Nephron (organoid): ENCODE data around the gene SAMD11.

ENCODE experiments used
- H3K27ac Mint-ChIP-seq, 3 experiments: 2 replicates each; pipeline ENCODE4 v1.8.0; 2020; ENCODE audit warnings: mixed read lengths in 3 of 3, mild to moderate bottlenecking in 2 of 3, moderate library complexity in 1 of 3
- H3K27me3 Mint-ChIP-seq: 2 replicates; pipeline ENCODE4 v1.8.0; 2021; ENCODE audit warnings: low read depth, mild to moderate bottlenecking, moderate library complexity, mixed read lengths
- H3K36me3 Mint-ChIP-seq: 2 replicates; pipeline ENCODE4 v1.8.0; 2020; ENCODE audit warnings: low read depth, mixed read lengths
- H3K4me1 Mint-ChIP-seq: 2 replicates; pipeline ENCODE4 v1.8.0; 2020; ENCODE audit warnings: mixed read lengths
- H3K4me3 Mint-ChIP-seq, 3 experiments: 2 replicates each; pipeline ENCODE4 v1.8.0; 2020; ENCODE audit warnings: mild to moderate bottlenecking in 3 of 3, mixed read lengths in 3 of 3, moderate library complexity in 2 of 3
- H3K9me3 Mint-ChIP-seq: 2 replicates; pipeline ENCODE4 v1.8.0; 2020; ENCODE audit warnings: mixed read lengths
- CTCF ChIP-seq, 3 experiments: fragments of 200-600 bp; sonication (generic); IDR thresholded peaks; one replicate each; pipeline ENCODE4 v1.5.0; 2021; ENCODE audit warnings: antibody characterized with exemption in 3 of 3; ENCODE audit not compliant: unreplicated experiment in 3 of 3

SAMD11 gene

GRCh38 chr1:947958-948357 is 24.2 kb downstream of the SAMD11 start:
- Mint-ChIP-seq H3K4me1 (peaks cover 24% of the 10 kb centered on the region), H3K27ac (no peak overlapping the region), H3K9me3 (no peaks in the 10 kb centered on the region), H3K27me3 (peaks cover 3% of the 10 kb centered on the region), H3K4me3 (no peak overlapping the region), H3K36me3 (peaks cover 55% of the 10 kb centered on the region)
- TF ChIP-seq CTCF (IDR thresholded peaks at IDR 0.05; ENCODE audit: unreplicated experiment in 3 of 3), result no peak

- no peak for TF ChIP-seq CTCF (IDR thresholded peaks at IDR 0.05; ENCODE audit: unreplicated experiment in 3 of 3)
- Mint-ChIP-seq H3K9me3 (no peaks in the 10 kb centered on the region), H3K4me1 (peaks cover 10% of the 10 kb centered on the region), H3K27ac (no peak overlapping the region), H3K4me3 (no peak overlapping the region), H3K27me3 (no peaks in the 10 kb centered on the region), H3K36me3 (peaks cover 59% of the 10 kb centered on the region)
These were observed 26.5 kb downstream of the SAMD11 start for GRCh38 chr1:950268-950667.

GRCh38 chr1:950881-951280 is 27.2 kb downstream of the SAMD11 start:
- Mint-ChIP-seq H3K36me3 (peaks cover 57% of the 10 kb centered on the region), H3K4me3 (no peak overlapping the region), H3K9me3 (no peaks in the 10 kb centered on the region), H3K4me1 (peaks cover 5% of the 10 kb centered on the region), H3K27me3 (no peaks in the 10 kb centered on the region), H3K27ac (no peak overlapping the region)
- no peak for TF ChIP-seq CTCF (IDR thresholded peaks at IDR 0.05; ENCODE audit: unreplicated experiment in 3 of 3)

- Mint-ChIP-seq H3K4me1 (peaks cover 5% of the 10 kb centered on the region), H3K27ac (no peak overlapping the region), H3K36me3 (peaks cover 55% of the 10 kb centered on the region), H3K27me3 (no peaks in the 10 kb centered on the region), H3K9me3 (no peaks in the 10 kb centered on the region), H3K4me3 (peak overlapping the region in 1 of 3 experiments; percentile 71)
- TF ChIP-seq CTCF (IDR thresholded peaks at IDR 0.05; ENCODE audit: unreplicated experiment in 3 of 3), result peak; percentile 24 to 38 (median 27)
These were observed 27.6 kb downstream of the SAMD11 start for GRCh38 chr1:951364-951763.

GRCh38 chr1:952201-952600 is 28.5 kb downstream of the SAMD11 start:
- Mint-ChIP-seq H3K27me3 (no peaks in the 10 kb centered on the region), H3K4me1 (peaks cover 5% of the 10 kb centered on the region), H3K9me3 (no peaks in the 10 kb centered on the region), H3K4me3 (no peak overlapping the region), H3K36me3 (peaks cover 50% of the 10 kb centered on the region), H3K27ac (no peak overlapping the region)
- TF ChIP-seq CTCF (IDR thresholded peaks at IDR 0.05; ENCODE audit: unreplicated experiment in 3 of 3), result no peak

GRCh38 chr1:952603-953002 is 28.9 kb downstream of the SAMD11 start:
- H3K27me3 Mint-ChIP-seq, result no peaks in the 10 kb centered on the region
- TF ChIP-seq CTCF (IDR thresholded peaks at IDR 0.05; ENCODE audit: unreplicated experiment in 3 of 3), result no peak
- H3K9me3 Mint-ChIP-seq, result no peaks in the 10 kb centered on the region
- H3K4me3 Mint-ChIP-seq, result no peak overlapping the region
- H3K4me1 Mint-ChIP-seq, result peaks cover 8% of the 10 kb centered on the region
- H3K27ac Mint-ChIP-seq, result no peak overlapping the region
- peaks cover 51% of the 10 kb centered on the region for H3K36me3 Mint-ChIP-seq
